Rectal smooth muscle tissue (tissue), 1 donor: ENCODE data around the gene ARSG.
"Not testable (repeated sequence)": the region's sequence is repeated elsewhere in the genome, so short reads cannot be mapped to it uniquely, and the experiment has no call there.

Experiments used
- H3K27ac ChIP-seq: one replicate; pipeline ENCODE4 v1.7.0; 2013; ENCODE audit warnings: low read depth, low read length, inconsistent platforms
- H3K27me3 ChIP-seq: one replicate; pipeline ENCODE4 v1.7.0; 2013; ENCODE audit warnings: low read length; ENCODE audit not compliant: control insufficient read depth, insufficient read depth
- H3K36me3 ChIP-seq: one replicate; pipeline ENCODE4 v1.7.0; 2013; ENCODE audit warnings: low read length; ENCODE audit not compliant: control insufficient read depth, insufficient read depth
- H3K4me1 ChIP-seq: one replicate; pipeline ENCODE4 v1.7.0; 2013; ENCODE audit warnings: low read length; ENCODE audit not compliant: control insufficient read depth, insufficient read depth
- H3K4me3 ChIP-seq: one replicate; pipeline ENCODE4 v1.7.0; 2013; ENCODE audit warnings: low read length
- H3K9ac ChIP-seq: one replicate; pipeline ENCODE4 v1.7.0; 2013; ENCODE audit warnings: low read length

Gene ARSG

GRCh38 chr17:68390888-68391545 is 99.7 kb downstream of the ARSG start:
- Histone ChIP-seq H3K27ac (no peak overlapping the region), H3K36me3 (no peaks in the 10 kb centered on the region), H3K4me1 (no peaks in the 10 kb centered on the region), H3K4me3 (no peak overlapping the region), H3K9ac (no peak overlapping the region), H3K27me3 (no peaks in the 10 kb centered on the region)

- no peak overlapping the region for H3K4me3 ChIP-seq
- no peaks in the 10 kb centered on the region for H3K4me1 ChIP-seq
- H3K27me3 ChIP-seq, result no peaks in the 10 kb centered on the region
- no peak overlapping the region for H3K27ac ChIP-seq
- H3K36me3 ChIP-seq, result no peaks in the 10 kb centered on the region
- H3K9ac ChIP-seq, result no peak overlapping the region
Observed at GRCh38 chr17:68391561-68392268, 100.4 kb downstream of the ARSG start.

GRCh38 chr17:68394608-68395331 is 103.5 kb downstream of the ARSG start:
- H3K9ac ChIP-seq, result no peak overlapping the region
- no peaks in the 10 kb centered on the region for H3K27me3 ChIP-seq
- no peak overlapping the region for H3K27ac ChIP-seq
- no peak overlapping the region for H3K4me3 ChIP-seq
- no peaks in the 10 kb centered on the region for H3K36me3 ChIP-seq
- H3K4me1 ChIP-seq, result no peaks in the 10 kb centered on the region

- H3K27ac ChIP-seq, result no peak overlapping the region
- H3K4me3 ChIP-seq, result no peak overlapping the region
- H3K36me3 ChIP-seq, result no peaks in the 10 kb centered on the region
- H3K27me3 ChIP-seq, result no peaks in the 10 kb centered on the region
- no peaks in the 10 kb centered on the region for H3K4me1 ChIP-seq
- no peak overlapping the region for H3K9ac ChIP-seq
Observed at GRCh38 chr17:68396226-68397107, 105.2 kb downstream of the ARSG start.

- Histone ChIP-seq H3K36me3 (no peaks in the 10 kb centered on the region), H3K4me3 (no peak overlapping the region), H3K9ac (no peak overlapping the region), H3K27me3 (no peaks in the 10 kb centered on the region), H3K27ac (no peak overlapping the region), H3K4me1 (no peaks in the 10 kb centered on the region)
Observed at GRCh38 chr17:68397108-68397536, 105.8 kb downstream of the ARSG start.

- no peak overlapping the region for H3K27ac ChIP-seq
- no peaks in the 10 kb centered on the region for H3K4me1 ChIP-seq
Observed at GRCh38 chr17:68398691-68399637, 107.7 kb downstream of the ARSG start.

GRCh38 chr17:68399638-68400403 is 108.5 kb downstream of the ARSG start:
- Histone ChIP-seq H3K4me1 (no peaks in the 10 kb centered on the region), H3K36me3 (no peaks in the 10 kb centered on the region), H3K4me3 (no peak overlapping the region), H3K9ac (no peak overlapping the region), H3K27me3 (no peaks in the 10 kb centered on the region), H3K27ac (no peak overlapping the region)

More at GRCh38 chr17:68398691-68399637, 107.7 kb downstream of the ARSG start:
- H3K9ac ChIP-seq, result no peak overlapping the region
- H3K36me3 ChIP-seq, result no peaks in the 10 kb centered on the region
- H3K27me3 ChIP-seq, result no peaks in the 10 kb centered on the region
- H3K4me3 ChIP-seq, result no peak overlapping the region

GRCh38 chr17:68400404-68400735 is 109.1 kb downstream of the ARSG start:
- H3K4me1 ChIP-seq, result no peaks in the 10 kb centered on the region
- no peak overlapping the region for H3K9ac ChIP-seq
- H3K4me3 ChIP-seq, result no peak overlapping the region
- no peak overlapping the region for H3K27ac ChIP-seq
- H3K27me3 ChIP-seq, result no peaks in the 10 kb centered on the region
- H3K36me3 ChIP-seq, result no peaks in the 10 kb centered on the region

GRCh38 chr17:68401288-68401687 is 110.0 kb downstream of the ARSG start:
- Histone ChIP-seq H3K36me3 (no peaks in the 10 kb centered on the region), H3K4me1 (no peaks in the 10 kb centered on the region), H3K27ac (no peak overlapping the region), H3K27me3 (no peaks in the 10 kb centered on the region), H3K9ac (no peak overlapping the region), H3K4me3 (no peak overlapping the region)

- Histone ChIP-seq H3K27ac (no peak overlapping the region), H3K4me3 (no peak overlapping the region), H3K4me1 (no peaks in the 10 kb centered on the region), H3K27me3 (no peaks in the 10 kb centered on the region), H3K36me3 (no peaks in the 10 kb centered on the region), H3K9ac (no peak overlapping the region)
Observed at GRCh38 chr17:68403122-68403521, 111.8 kb downstream of the ARSG start.

- H3K4me1 ChIP-seq, H3K9ac ChIP-seq, H3K36me3 ChIP-seq, H3K27me3 ChIP-seq, H3K27ac ChIP-seq, H3K4me3 ChIP-seq: not testable (repeated sequence)
Observed at GRCh38 chr17:68403837-68404236, 112.5 kb downstream of the ARSG start.
